Endothelial cell of umbilical vein (primary cell): ENCODE data around the gene REL. TPM values are rescaled to one million over a fixed set of nuclear protein-coding genes. Genes with fewer than 3 reads are reported as not detected.

Experiments
- BruUV-seq: library from RNA; stranded (reverse); fragments of 400-500 nt; replicated peaks from 2 replicates; lab custom pipeline; 2021; lab: Mats Ljungman, UMichigan
- CTCF ChIA-PET: fragments of 300-600, 350-600 bp; sonication (Branson Sonifier 250); formaldehyde crosslinking; loops from one replicate; lab custom pipeline; 2021; ENCODE audit warnings: antibody characterized with exemption, inconsistent platforms; lab: Charles Lee
- POLR2A ChIA-PET: fragments of 300-600, 350-600 bp; sonication (Branson Sonifier 250); formaldehyde crosslinking; loops from one replicate; lab custom pipeline; 2021; ENCODE audit warnings: antibody characterized with exemption, inconsistent platforms; lab: Charles Lee
- DNase-seq: peaks from one replicate; pipeline ENCODE4 v3.0.0-alpha.2; 2011; ENCODE audit warnings: low read depth, low spot score
- FAIRE-seq: peaks from 2 replicates; lab custom pipeline; 2011; peaks lifted over from hg19 to GRCh38; lab: Jason Lieb, UNC
- H2AFZ ChIP-seq: 2 replicates; pipeline ENCODE4 v1.6.0; 2012; ENCODE audit warnings: low read depth, low read length, control low read depth, inconsistent platforms
- H3K27ac ChIP-seq: 2 replicates; pipeline ENCODE4 v1.5.1; 2011; ENCODE audit warnings: low read depth, mild to moderate bottlenecking, control low read depth, low read length, moderate library complexity; ENCODE audit not compliant: insufficient read depth
- H3K27me3 ChIP-seq, 2 experiments: 2 replicates each; pipeline versions ENCODE4 v1.6.0 to v1.6.1; 2011; ENCODE audit warnings: low read length in 2 of 2, mixed read lengths in 1 of 2; ENCODE audit not compliant: control insufficient read depth in 2 of 2, insufficient read depth in 2 of 2
- H3K36me3 ChIP-seq, 2 experiments: 2 replicates in 1 of 2; 3 replicates in 1 of 2; pipeline ENCODE4 v1.5.1; 2011; ENCODE audit warnings: low read length in 2 of 2, mild to moderate bottlenecking in 1 of 2, moderate library complexity in 1 of 2; ENCODE audit not compliant: control insufficient read depth in 2 of 2, insufficient read depth in 2 of 2; ENCODE audit errors: extremely low read depth in 1 of 2
- H3K4me1 ChIP-seq: 3 replicates; pipeline ENCODE4 v1.5.1; 2011; ENCODE audit warnings: mild to moderate bottlenecking, low read length; ENCODE audit not compliant: control insufficient read depth, insufficient read depth; ENCODE audit errors: extremely low read depth
- H3K4me2 ChIP-seq: 2 replicates; pipeline ENCODE4 v1.6.1; 2011; ENCODE audit warnings: low read length, control low read depth, mixed read lengths; ENCODE audit not compliant: insufficient read depth
- H3K4me3 ChIP-seq, 3 experiments: fragments of 200-600 bp in 1 of 3; sonication (generic), shearing (Covaris generic) in 1 of 3; replicated peaks in 1 of 3; 2 replicates each; pipeline ENCODE4 v1.5.1; 2011 to 2016; ENCODE audit warnings: control low read depth in 3 of 3, low read length in 3 of 3, mild to moderate bottlenecking in 2 of 3, inconsistent platforms in 1 of 3, low read depth in 1 of 3, moderate library complexity in 1 of 3; ENCODE audit not compliant: insufficient read depth in 1 of 3
- H3K79me2 ChIP-seq: 2 replicates; pipeline ENCODE4 v1.6.0; 2012; ENCODE audit warnings: low read length, inconsistent platforms; ENCODE audit not compliant: control insufficient read depth, insufficient read depth
- H3K9ac ChIP-seq: replicated peaks from 2 replicates; pipeline ENCODE3; 2011; ENCODE audit warnings: low read length, control low read depth; ENCODE audit not compliant: insufficient read depth; ENCODE audit errors: extremely low read depth
- H3K9me1 ChIP-seq: replicated peaks from 3 replicates; pipeline ENCODE4 v1.6.0; 2011; ENCODE audit warnings: mild to moderate bottlenecking, low read length; ENCODE audit not compliant: control insufficient read depth, insufficient read depth; ENCODE audit errors: extremely low read depth
- H3K9me3 ChIP-seq: replicated peaks from 2 replicates; pipeline ENCODE4 v1.5.1; 2012; ENCODE audit warnings: low read length, inconsistent platforms; ENCODE audit not compliant: control insufficient read depth, insufficient read depth
- H4K20me1 ChIP-seq: replicated peaks from 2 replicates; pipeline ENCODE3; 2011; ENCODE audit warnings: mild to moderate bottlenecking, low read length; ENCODE audit not compliant: control insufficient read depth, insufficient read depth; ENCODE audit errors: extremely low read depth
- CTCF ChIP-seq, 2 donors: IDR thresholded peaks; 1 replicate in 1 of 2; 2 replicates in 1 of 2; pipeline ENCODE4 v1.5.1; 2011; ENCODE audit warnings: low read length in 2 of 2, mild to moderate bottlenecking in 2 of 2, moderate library complexity in 2 of 2, control low read depth in 1 of 2, inconsistent platforms in 1 of 2, low read depth in 1 of 2; ENCODE audit not compliant: insufficient read depth in 1 of 2; ENCODE audit errors: extremely low read depth in 1 of 2
- EZH2 ChIP-seq: IDR thresholded peaks from 2 replicates; pipeline ENCODE4 v1.6.1; 2012; ENCODE audit warnings: borderline replicate concordance, low read depth, mild to moderate bottlenecking, moderate library complexity, low read length, inconsistent platforms; ENCODE audit not compliant: severe bottlenecking
- FOS ChIP-seq: IDR thresholded peaks from 2 replicates; pipeline ENCODE4 v1.6.1; 2011; ENCODE audit warnings: mild to moderate bottlenecking, low read length, moderate library complexity, borderline replicate concordance; ENCODE audit not compliant: insufficient read depth
- GATA2 ChIP-seq: IDR thresholded peaks from 2 replicates; pipeline ENCODE4 v1.7.0; 2011; ENCODE audit warnings: low read depth, mild to moderate bottlenecking, moderate library complexity, mixed read lengths, low read length; ENCODE audit not compliant: insufficient read length, insufficient read depth
- JUN ChIP-seq: IDR thresholded peaks from 2 replicates; pipeline ENCODE4 v1.6.1; 2011; ENCODE audit warnings: borderline replicate concordance, low read depth; ENCODE audit not compliant: insufficient read length, insufficient read depth
- MAX ChIP-seq: IDR thresholded peaks from 2 replicates; pipeline ENCODE4 v1.6.1; 2011; ENCODE audit not compliant: insufficient read depth, insufficient read length
- MYC ChIP-seq: IDR thresholded peaks from one replicate; pipeline ENCODE4 v1.6.1; 2011; ENCODE audit warnings: mild to moderate bottlenecking, low read depth, low read length
- POLR2A ChIP-seq: IDR thresholded peaks from 2 replicates; pipeline ENCODE4 v1.6.1; 2012; ENCODE audit warnings: low read depth, mild to moderate bottlenecking, control low read depth, low read length
- POLR2AphosphoS5 ChIP-seq: IDR thresholded peaks from 2 replicates; pipeline ENCODE4 v1.6.1; 2012; ENCODE audit warnings: low read depth, mild to moderate bottlenecking, control low read depth, low read length, moderate library complexity; ENCODE audit not compliant: insufficient read depth
- dilution Hi-C: fragments of 300-500 bp; cut with MboI; formaldehyde crosslinking; loops from one replicate; pipeline ENCODE4 v1.15.0; 2019; ENCODE audit warnings: low sequenced_read_pairs; ENCODE audit not compliant: extremely low pct_ligation_motif_present
- intact Hi-C: fragments of 100-400 bp; cut with micrococcal nuclease; formaldehyde crosslinking; loops from one replicate; pipeline ENCODE4 v1.10.0; 2022
- polyA plus RNA-seq, 4 experiments: library from polyadenylated mRNA; depleted of rRNA in 3 of 4; stranded (reverse) in 3 of 4; unstranded in 1 of 4; fragments of >200 nt; gene quantifications; 2 replicates each; pipeline versions ENCODE4 v1.2.1 to v1.2.3, GENCODE V29; 2011 to 2012; ENCODE audit warnings: missing spikeins in 1 of 4
- total RNA-seq: library from RNA; stranded (reverse); gene quantifications from 2 replicates; pipeline ENCODE4 v1.2.3, GENCODE V29; 2021

REL gene
- total and polyA plus RNA-seq, 2 donors (not counting 3 experiments of a cell fraction or from before 2014, with no cell fraction given), result 3.5 to 12.8 TPM

GRCh38 chr2:60906395-60906794 is 25.0 kb downstream of the REL start:
- Histone ChIP-seq H3K27me3 (no peaks in the 10 kb centered on the region), H3K9ac (no peak overlapping the region), H3K27ac (no peak overlapping the region), H4K20me1 (no peaks in the 10 kb centered on the region), H2AFZ (no peak overlapping the region), H3K36me3 (peaks cover 0 to 8% of the 10 kb centered on the region in 2 experiments), H3K79me2 (no peaks in the 10 kb centered on the region), H3K4me2 (no peak overlapping the region), H3K9me1 (no peaks in the 10 kb centered on the region), H3K9me3 (no peaks in the 10 kb centered on the region), H3K4me1 (no peaks in the 10 kb centered on the region), H3K4me3 (no peak overlapping the region)
- ChIA-PET CTCF (interaction anchor here (0.7 kb wide), 1 partner anchor 92 kb away, joined by 5 read pairs; no protein-coding TSS in a partner anchor), POLR2A (no interaction called here)
- TF ChIP-seq FOS, result no peak
- no peak for TF ChIP-seq GATA2
- no peak for TF ChIP-seq JUN
- no peak for TF ChIP-seq POLR2AphosphoS5
- TF ChIP-seq MYC, result no peak
- no peak for TF ChIP-seq EZH2
- no peak for TF ChIP-seq MAX
- intact Hi-C loops (no loop called here), dilution Hi-C loops (no loop called here)
- FAIRE-seq (no peak), DNase-seq (no peak)
- BruUV-seq, result no TSS peak

- Histone ChIP-seq H4K20me1 (no peaks in the 10 kb centered on the region), H3K4me2 (no peak overlapping the region), H3K9me3 (no peaks in the 10 kb centered on the region), H3K79me2 (no peaks in the 10 kb centered on the region), H3K36me3 (peaks cover 0 to 7% of the 10 kb centered on the region in 2 experiments), H2AFZ (no peak overlapping the region), H3K27ac (no peak overlapping the region), H3K27me3 (no peaks in the 10 kb centered on the region), H3K4me1 (no peaks in the 10 kb centered on the region), H3K9me1 (no peaks in the 10 kb centered on the region), H3K9ac (no peak overlapping the region), H3K4me3 (no peak overlapping the region)
- DNase-seq (no peak), FAIRE-seq (no peak)
- TF ChIP-seq POLR2A (no peak), EZH2 (no peak), POLR2AphosphoS5 (no peak), JUN (no peak), MYC (no peak), CTCF (IDR thresholded peaks at IDR 0.05; ENCODE audit: extremely low read depth in 1 of 2, insufficient read depth in 1 of 2, low read depth in 1 of 2, low read length in 2 of 2) (no peak), GATA2 (no peak), FOS (no peak), MAX (no peak)
- CTCF ChIA-PET, result no interaction called here
- no TSS peak for BruUV-seq
- intact Hi-C loops, result no loop called here
- dilution Hi-C loops, result no loop called here
- POLR2A ChIA-PET, result no interaction called here
Observed at GRCh38 chr2:60907329-60907728, 26.0 kb downstream of the REL start.
